HG02759 (cell line): ENCODE results near the gene HSD17B2.

Experiments
- ATAC-seq: cut with Tn5 transposase; IDR thresholded peaks from one replicate; pipeline ENCODE4 v1.9.1; 2021; ENCODE audit warnings: mild to moderate bottlenecking, moderate library complexity; ENCODE audit not compliant: unreplicated experiment

HSD17B2 gene

GRCh38 chr16:82017911-82018568, 17.0 kb upstream of the HSD17B2 start:
- no peak for ATAC-seq

GRCh38 chr16:82019535-82019934, 15.5 kb upstream of the HSD17B2 start:
- ATAC-seq = no peak

GRCh38 chr16:82020051-82020450, 15.0 kb upstream of the HSD17B2 start:
- no peak for ATAC-seq

- no peak for ATAC-seq
These were observed 11.8 kb upstream of the HSD17B2 start for GRCh38 chr16:82023206-82023605.

GRCh38 chr16:82024316-82024715, 10.7 kb upstream of the HSD17B2 start:
- no peak for ATAC-seq

- ATAC-seq = no peak
These were observed 10.2 kb upstream of the HSD17B2 start for GRCh38 chr16:82024883-82025282.

GRCh38 chr16:82027629-82028064, 7.4 kb upstream of the HSD17B2 start:
- ATAC-seq = no peak

GRCh38 chr16:82031116-82032084, 3.7 kb upstream of the HSD17B2 start:
- ATAC-seq = no peak

GRCh38 chr16:82033006-82033405, 2.0 kb upstream of the HSD17B2 start:
- ATAC-seq = no peak

- no peak for ATAC-seq
These were observed 1.3 kb upstream of the HSD17B2 start for GRCh38 chr16:82033683-82034300.

- ATAC-seq = no peak
These were observed 2.2 kb downstream of the HSD17B2 start for GRCh38 chr16:82037251-82037650.

- ATAC-seq = no peak
These were observed 2.6 kb downstream of the HSD17B2 start for GRCh38 chr16:82037666-82038065.

- ATAC-seq = no peak
These were observed 5.2 kb downstream of the HSD17B2 start for GRCh38 chr16:82040296-82040695.

GRCh38 chr16:82041542-82041941, 6.5 kb downstream of the HSD17B2 start:
- no peak for ATAC-seq

- no peak for ATAC-seq
These were observed 7.1 kb downstream of the HSD17B2 start for GRCh38 chr16:82042144-82042543.

- ATAC-seq = no peak
These were observed 7.8 kb downstream of the HSD17B2 start for GRCh38 chr16:82042846-82043245.

- no peak for ATAC-seq
These were observed 8.9 kb downstream of the HSD17B2 start for GRCh38 chr16:82043680-82044584.

- ATAC-seq = no peak
These were observed 9.5 kb downstream of the HSD17B2 start for GRCh38 chr16:82044585-82044911.

GRCh38 chr16:82045465-82045864, 10.4 kb downstream of the HSD17B2 start:
- no peak for ATAC-seq

- no peak for ATAC-seq
These were observed 11.5 kb downstream of the HSD17B2 start for GRCh38 chr16:82046541-82046940.

- ATAC-seq = no peak
These were observed 11.9 kb downstream of the HSD17B2 start for GRCh38 chr16:82046941-82047340.
